Esophagus squamous epithelium (tissue), 5 donors: Measurements from ENCODE around the gene ABHD12. TPM values are rescaled to one million over a fixed set of nuclear protein-coding genes. Genes with fewer than 3 reads are reported as not detected.

Experiments
- DNase-seq: peaks from one replicate; lab custom pipeline; 2025; lab: John Stamatoyannopoulos, UW
- H3K27ac ChIP-seq, 4 donors: fragments of 200-600 bp; sonication (generic); one replicate each; pipeline ENCODE4 v1.5.1; 2016 to 2019; ENCODE audit warnings: mild to moderate bottlenecking in 1 of 4
- H3K27me3 ChIP-seq, 4 donors: fragments of 200-600 bp; sonication (generic); 1 replicate in 3 of 4; 2 replicates in 1 of 4; pipeline versions ENCODE4 v1.5.1 to v1.6.0; 2017 to 2021; ENCODE audit warnings: antibody characterized with exemption in 1 of 4
- H3K36me3 ChIP-seq, 3 donors: fragments of 200-600 bp; sonication (generic); one replicate each; pipeline ENCODE4 v1.5.1; 2016 to 2019
- H3K4me1 ChIP-seq, 3 donors: fragments of 200-600 bp; sonication (generic); one replicate each; pipeline ENCODE4 v1.5.1; 2017 to 2019
- H3K4me3 ChIP-seq, 4 donors: fragments of 200-600 bp; sonication (generic); 1 replicate in 3 of 4; 2 replicates in 1 of 4; pipeline ENCODE4 v1.5.1; 2016 to 2019; ENCODE audit warnings: mild to moderate bottlenecking in 2 of 4, moderate library complexity in 1 of 4
- H3K9me3 ChIP-seq, 3 donors: fragments of 200-600 bp; sonication (generic); one replicate each; pipeline ENCODE4 v1.5.1; 2016 to 2019
- POLR2A ChIP-seq, 4 donors: fragments of 450-650 bp; IDR thresholded peaks; one replicate each; pipeline ENCODE4 v1.6.1; 2017; ENCODE audit warnings: antibody characterized with exemption in 4 of 4, mild to moderate bottlenecking in 4 of 4, moderate library complexity in 3 of 4
- whole genome bisulfite sequencing, 2 donors: methylation state at CpG; one replicate each; pipeline ENCODE4 v1.1.5; 2018; 5-methylcytosine and 5-hydroxymethylcytosine counted together
- intact Hi-C: fragments of 100-400 bp; cut with DNase I; formaldehyde crosslinking; loops from one replicate; pipeline ENCODE4 v1.15.0; 2022
- total RNA-seq, 4 donors: library from RNA; depleted of rRNA; stranded (reverse); fragments of >200 nt; gene quantifications; one replicate each; pipeline ENCODE4 v1.1.0, GENCODE V29; 2016
- TF ChIP-seq, protein P1 (sequence below), 6 experiments: fragments of 450-650 bp in 4 of 6; fragments of 200-600 bp in 2 of 6; sonication (generic) in 2 of 6; IDR thresholded peaks; one replicate each; pipeline ENCODE4 v1.5.1; 2016 to 2019; ENCODE audit warnings: antibody characterized with exemption in 6 of 6, mild to moderate bottlenecking in 4 of 6, moderate library complexity in 4 of 6
- donor health status: DM: yes; HTN: yes; CAD: no.

The ABHD12 gene
- total RNA-seq, 4 donors from 2014 or later: 23.8 to 62.1 (median 36.4) TPM

DNA sequence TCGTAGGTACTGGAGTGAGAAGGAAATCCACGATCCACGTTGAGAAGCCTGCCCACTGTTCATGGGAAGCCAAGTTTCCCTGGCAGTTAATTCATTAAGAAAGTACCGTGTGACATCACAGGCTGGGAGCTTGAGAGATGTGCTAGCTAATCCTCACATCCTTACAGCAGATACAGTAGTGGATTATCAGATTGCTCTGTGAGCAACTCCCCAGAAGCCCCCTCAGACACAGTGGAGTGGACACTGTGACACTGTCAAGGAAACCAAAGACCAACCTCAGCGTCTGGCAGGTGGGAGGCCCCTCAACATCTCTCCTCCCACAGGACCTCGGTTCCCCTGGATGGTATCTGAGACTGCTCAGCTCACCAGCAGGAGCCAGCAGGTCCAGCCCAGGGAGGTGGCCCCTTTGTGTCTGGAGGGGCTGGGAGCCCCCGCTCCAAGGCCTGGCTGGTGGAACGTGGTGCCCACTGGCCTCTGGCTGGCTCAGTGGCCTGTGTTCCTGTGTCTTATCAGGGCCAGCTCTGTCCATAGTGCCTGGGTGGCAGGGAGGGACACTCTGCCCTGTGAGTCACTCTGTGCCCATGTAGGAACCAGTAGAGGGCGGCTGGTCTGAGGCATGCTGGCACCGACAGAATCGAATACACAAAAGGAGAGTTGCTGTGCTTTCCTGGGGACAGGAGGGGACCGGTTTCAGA, 135.5 kb downstream of the ABHD12 start:
- Histone ChIP-seq H3K27me3 (no peaks in the 10 kb centered on the region), H3K9me3 (no peaks in the 10 kb centered on the region), H3K27ac (peak overlapping the region; percentile 63 to 95 (median 78)), H3K4me1 (peaks cover 5 to 84% (median 37%) of the 10 kb centered on the region in 3 donors), H3K4me3 (no peak overlapping the region), H3K36me3 (peaks cover 0 to 45% (median 0%) of the 10 kb centered on the region in 3 donors)
- no peak for TF ChIP-seq POLR2A (IDR thresholded peaks at IDR 0.05)
- TF ChIP-seq, protein P1, sequence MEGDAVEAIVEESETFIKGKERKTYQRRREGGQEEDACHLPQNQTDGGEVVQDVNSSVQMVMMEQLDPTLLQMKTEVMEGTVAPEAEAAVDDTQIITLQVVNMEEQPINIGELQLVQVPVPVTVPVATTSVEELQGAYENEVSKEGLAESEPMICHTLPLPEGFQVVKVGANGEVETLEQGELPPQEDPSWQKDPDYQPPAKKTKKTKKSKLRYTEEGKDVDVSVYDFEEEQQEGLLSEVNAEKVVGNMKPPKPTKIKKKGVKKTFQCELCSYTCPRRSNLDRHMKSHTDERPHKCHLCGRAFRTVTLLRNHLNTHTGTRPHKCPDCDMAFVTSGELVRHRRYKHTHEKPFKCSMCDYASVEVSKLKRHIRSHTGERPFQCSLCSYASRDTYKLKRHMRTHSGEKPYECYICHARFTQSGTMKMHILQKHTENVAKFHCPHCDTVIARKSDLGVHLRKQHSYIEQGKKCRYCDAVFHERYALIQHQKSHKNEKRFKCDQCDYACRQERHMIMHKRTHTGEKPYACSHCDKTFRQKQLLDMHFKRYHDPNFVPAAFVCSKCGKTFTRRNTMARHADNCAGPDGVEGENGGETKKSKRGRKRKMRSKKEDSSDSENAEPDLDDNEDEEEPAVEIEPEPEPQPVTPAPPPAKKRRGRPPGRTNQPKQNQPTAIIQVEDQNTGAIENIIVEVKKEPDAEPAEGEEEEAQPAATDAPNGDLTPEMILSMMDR (IDR thresholded peaks at IDR 0.05): peak in 1 of 6 experiments; percentile 9
- WGBS, 2 donors: 79 to 83% methylated on average over 5 to 7 of the region's 12 CpGs
- intact Hi-C loops: no loop called here
- DNase-seq: no peak

DNA sequence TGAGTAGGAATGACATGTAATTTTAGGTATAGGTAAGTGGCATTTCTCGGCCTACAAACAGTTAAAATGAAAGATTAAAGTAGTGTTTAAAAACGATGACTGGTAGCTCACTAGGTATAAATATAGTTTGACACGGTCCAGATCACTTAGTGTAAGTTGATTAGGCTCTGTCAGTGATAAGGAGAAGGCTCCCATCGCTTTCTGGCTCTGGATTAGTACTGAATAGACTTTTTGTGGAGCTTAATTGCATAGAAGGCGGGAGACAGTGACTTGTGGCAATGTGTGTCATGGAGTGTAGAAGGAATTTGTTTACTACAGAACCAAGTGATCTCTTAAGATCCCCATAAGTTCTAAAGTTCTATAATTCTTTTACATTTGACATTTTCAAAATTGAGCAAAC, 136.1 kb downstream of the ABHD12 start:
- Histone ChIP-seq H3K36me3 (peaks cover 0 to 39% (median 0%) of the 10 kb centered on the region in 3 donors), H3K4me1 (peaks cover 5 to 90% (median 42%) of the 10 kb centered on the region in 3 donors), H3K9me3 (no peaks in the 10 kb centered on the region), H3K27me3 (no peaks in the 10 kb centered on the region), H3K4me3 (no peak overlapping the region), H3K27ac (peak overlapping the region in 3 of 4 donors; percentile 63 to 95 (median 75))
- TF ChIP-seq, protein P1 (IDR thresholded peaks at IDR 0.05): no peak
- TF ChIP-seq POLR2A (IDR thresholded peaks at IDR 0.05): no peak
- no peak for DNase-seq
- intact Hi-C loops: no loop called here
- WGBS, 2 donors: 55 to 65% methylated on average over 5 of the region's 5 CpGs

DNA sequence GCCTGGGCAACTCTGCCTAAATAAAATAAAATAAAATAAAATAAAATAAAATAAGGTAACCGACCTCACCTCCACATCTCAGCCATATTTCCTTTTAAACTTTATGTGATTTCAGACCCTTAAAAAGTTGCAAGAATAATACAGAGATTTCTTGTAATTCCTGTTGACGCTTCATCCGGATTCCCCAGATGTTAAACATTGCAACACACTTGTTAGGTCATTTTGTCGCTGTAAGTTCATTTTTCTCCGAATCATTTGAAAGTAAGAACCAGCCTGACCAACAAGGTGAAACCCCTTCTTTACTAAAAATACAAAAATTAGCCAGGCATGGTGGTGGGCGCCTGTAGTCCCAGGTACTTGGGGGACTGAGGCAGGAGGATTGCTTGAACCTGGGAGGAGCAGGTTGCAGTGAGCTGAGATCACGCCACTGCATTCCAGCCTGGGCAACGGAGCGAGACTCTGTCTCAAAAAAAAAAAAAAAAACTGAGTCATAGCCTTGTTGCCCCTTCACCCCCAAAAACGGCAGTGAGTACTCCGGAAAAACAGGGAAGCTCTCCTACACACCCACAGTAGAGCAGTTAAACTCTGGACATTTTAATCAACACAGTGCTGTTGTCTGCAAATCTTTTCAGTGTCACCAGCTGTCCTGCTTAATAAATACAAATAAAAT, 136.9 kb downstream of the ABHD12 start:
- Histone ChIP-seq H3K9me3 (no peaks in the 10 kb centered on the region), H3K4me1 (peaks cover 7 to 98% (median 47%) of the 10 kb centered on the region in 3 donors), H3K4me3 (no peak overlapping the region), H3K27me3 (no peaks in the 10 kb centered on the region), H3K27ac (peak overlapping the region in 2 of 4 donors; percentile 75 to 95), H3K36me3 (peaks cover 0 to 31% (median 0%) of the 10 kb centered on the region in 3 donors)
- TF ChIP-seq, protein P1 (IDR thresholded peaks at IDR 0.05): no peak
- no peak for TF ChIP-seq POLR2A (IDR thresholded peaks at IDR 0.05)
- no peak for DNase-seq
- intact Hi-C loops: no loop called here
- 64 to 70% methylated on average over 11 of the region's 11 CpGs for WGBS, 2 donors

DNA sequence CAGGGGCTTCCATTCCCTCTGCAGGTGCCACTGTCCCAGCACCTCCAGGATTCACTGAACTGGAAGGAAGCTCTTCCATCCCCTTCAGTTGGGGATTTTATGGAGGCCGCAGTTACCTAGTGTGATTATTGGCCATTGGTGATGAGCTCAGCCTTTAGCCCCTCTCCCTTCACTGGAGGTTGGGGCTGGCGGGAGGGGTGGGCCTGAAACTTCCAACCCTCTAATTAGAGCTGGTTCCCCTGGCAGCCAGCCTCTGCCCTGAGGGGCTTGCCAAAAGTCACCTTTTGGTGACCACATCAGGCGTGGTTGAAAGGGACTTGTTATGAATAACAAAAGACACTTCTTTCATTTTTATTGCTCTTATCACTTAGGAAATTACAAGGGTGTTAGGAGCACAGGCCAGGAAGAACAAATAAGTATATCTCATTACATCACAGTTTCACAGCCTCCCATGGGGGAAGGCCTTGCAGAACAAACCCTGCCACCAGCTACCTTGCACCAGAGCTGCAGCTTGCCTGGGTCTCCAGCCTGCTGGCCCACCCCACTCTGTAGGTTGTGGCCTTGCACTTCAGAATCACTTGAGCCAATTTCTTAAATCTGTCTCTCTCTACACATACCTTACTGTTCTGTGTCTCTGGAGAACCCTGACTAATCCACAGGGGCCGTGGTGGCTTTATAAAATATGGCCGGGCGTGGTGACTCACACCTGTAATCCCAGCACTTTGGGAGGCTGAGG, 137.8 kb downstream of the ABHD12 start:
- Histone ChIP-seq H3K36me3 (peaks cover 0 to 24% (median 0%) of the 10 kb centered on the region in 3 donors), H3K4me3 (no peak overlapping the region), H3K9me3 (no peaks in the 10 kb centered on the region), H3K4me1 (peaks cover 9 to 96% (median 47%) of the 10 kb centered on the region in 3 donors), H3K27me3 (no peaks in the 10 kb centered on the region), H3K27ac (peak overlapping the region; percentile 11 to 95 (median 54))
- WGBS, 2 donors: 49 to 76% methylated on average over 2 to 3 of the region's 6 CpGs
- intact Hi-C loops: no loop called here
- no peak for DNase-seq
- TF ChIP-seq, protein P1 (IDR thresholded peaks at IDR 0.05): no peak
- no peak for TF ChIP-seq POLR2A (IDR thresholded peaks at IDR 0.05)
